Ecto neural progenitor cell (in vitro differentiated cells): ENCODE results near the gene USP2.

Experiments used
- DNase-seq: peaks from one replicate; pipeline ENCODE4 v3.0.0-alpha.2; 2018; ENCODE audit warnings: low spot score

Gene USP2

GRCh38 chr11:119363851-119364590 lies 17.5 kb downstream of the USP2 start:
- DNase-seq = peak; percentile 82

DNA sequence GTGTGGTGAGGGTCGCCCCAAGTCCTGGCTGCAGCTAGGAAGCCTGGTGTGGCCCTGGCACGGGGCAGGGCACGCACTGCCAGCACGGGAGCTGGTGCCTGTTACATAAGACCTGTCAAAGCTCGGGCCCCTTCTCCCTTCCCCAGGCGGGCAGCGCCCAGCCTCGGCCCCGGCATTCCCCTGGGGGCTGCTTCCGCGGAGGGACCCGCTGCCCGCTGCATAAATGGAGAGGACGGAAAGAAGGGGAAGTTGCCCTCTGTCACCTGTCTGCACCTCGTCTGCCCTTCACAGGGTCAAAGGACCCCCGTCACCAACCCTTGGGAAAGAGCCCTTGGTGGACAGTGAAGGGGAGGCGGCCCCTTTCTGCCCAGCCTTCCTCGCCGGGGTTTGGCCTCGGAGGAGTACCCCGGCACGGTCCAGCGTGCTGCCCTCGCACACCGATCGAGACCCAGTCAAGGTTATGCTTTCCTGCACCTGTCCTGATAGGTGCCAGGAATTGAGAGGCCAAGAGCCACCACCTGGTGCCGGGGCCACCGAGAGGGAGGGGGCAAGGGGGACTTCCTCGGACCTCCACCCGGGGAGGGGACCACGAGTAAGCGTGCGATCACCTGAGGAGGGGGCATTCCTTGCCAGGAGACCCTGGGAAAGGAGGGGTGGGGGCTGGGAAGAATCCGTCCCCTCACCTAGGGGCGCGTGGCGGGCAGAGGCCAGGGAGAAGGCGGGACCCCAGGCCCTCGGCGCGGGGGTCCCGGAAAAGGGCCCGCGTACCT lies 18.2 kb downstream of the USP2 start:
- no peak for DNase-seq

GRCh38 chr11:119362741-119363080 lies 18.8 kb downstream of the USP2 start:
- DNase-seq = no peak

DNA sequence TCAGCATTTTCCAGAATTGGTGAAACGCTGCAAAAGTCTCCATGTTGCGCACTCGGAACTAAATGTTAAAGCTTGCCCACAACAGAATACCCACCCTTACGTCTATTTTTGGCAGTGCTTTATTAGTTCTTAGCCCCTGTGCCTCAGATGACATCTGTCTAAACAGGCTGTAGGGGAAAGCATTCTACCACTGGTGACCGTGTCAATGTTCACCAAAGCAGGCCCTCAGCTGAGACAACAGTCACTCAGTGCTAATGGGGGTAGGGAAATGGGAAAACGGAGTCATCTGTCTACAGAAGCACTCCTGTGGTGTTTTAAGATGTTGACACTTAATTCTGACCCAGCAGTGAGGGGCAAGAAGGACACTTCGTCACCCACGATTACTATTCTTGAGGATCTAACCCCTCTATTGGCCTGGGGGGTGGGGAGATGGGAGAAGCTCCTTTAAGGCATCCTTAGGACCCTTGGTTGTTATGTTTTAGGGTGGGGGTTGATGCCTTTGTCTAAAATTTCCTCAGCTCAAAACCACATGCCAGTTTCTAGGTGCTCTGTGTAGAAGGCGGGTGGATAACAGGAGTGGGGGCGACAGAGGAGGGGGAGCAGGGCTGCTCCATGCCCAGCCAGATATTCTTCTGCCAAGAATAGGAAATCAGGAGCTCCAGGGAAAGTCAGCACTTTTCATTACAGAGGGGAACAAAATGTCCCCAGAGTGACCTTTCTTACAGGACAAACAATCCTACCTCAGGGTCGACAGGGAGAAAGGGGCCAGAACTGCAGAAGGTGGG lies 19.4 kb downstream of the USP2 start:
- no peak for DNase-seq

- DNase-seq = peak; percentile 80
These were observed 20.3 kb downstream of the USP2 start for GRCh38 chr11:119361056-119361787.

GRCh38 chr11:119359365-119360214 lies 21.9 kb downstream of the USP2 start:
- no peak for DNase-seq

GRCh38 chr11:119357074-119357473 lies 24.4 kb downstream of the USP2 start:
- no peak for DNase-seq

- DNase-seq = peak; percentile 89
These were observed 25.0 kb downstream of the USP2 start for GRCh38 chr11:119356349-119357031.

DNA sequence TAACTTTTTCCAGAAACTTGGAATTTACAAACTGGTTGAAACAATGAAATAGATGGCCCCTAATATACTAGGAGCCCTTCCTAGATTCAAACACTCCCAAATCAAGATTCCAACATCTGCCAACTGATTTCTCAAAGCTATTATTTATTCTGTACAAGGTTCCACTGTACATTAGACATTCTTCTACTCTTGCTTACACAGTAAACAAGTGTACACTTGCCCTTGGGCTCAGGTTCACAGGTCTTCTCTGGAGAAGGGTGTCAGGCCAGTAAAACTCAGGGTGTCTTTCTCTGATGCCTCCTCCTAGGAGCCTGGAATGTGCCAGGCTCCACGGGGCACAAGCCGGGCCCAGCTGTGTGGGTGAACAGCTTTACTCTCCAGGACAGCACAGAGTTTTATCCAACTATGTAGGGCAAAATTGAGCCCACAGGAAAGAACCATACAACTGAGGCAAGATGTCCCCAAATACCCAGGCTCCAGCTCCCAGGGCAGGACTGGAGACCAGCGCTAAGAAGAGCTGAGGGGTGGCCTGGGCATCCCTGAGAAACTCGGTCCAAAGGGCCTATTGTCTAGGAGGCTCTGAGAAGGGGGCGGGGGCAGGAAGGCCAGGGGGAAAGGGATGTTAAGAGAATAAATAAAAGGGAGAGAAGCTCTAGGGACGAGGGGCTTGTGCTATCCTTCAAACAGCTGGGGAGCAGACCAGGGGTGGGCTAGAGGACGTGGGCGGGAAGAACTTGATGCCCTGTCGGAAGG lies 26.2 kb downstream of the USP2 start:
- DNase-seq = no peak

DNA sequence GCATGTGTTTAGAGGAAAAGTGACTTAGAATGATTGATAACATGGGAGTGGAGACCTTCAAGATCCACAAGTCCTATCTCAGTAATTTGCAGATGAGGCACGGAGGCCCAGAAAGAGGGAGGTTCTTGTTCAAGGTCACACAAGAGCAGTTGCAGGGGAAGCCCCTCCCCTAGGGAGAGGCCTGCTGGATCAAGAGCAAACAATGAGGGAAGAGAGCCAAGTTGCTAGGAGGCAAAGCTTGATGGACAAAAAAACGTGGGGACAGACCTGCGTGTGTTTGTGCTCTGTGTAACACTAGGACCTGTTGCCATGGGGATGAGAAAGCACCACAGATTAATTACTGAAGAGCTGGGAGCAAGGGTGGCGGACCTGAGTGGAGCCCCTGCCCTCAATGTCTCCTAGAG lies 28.6 kb downstream of the USP2 start:
- DNase-seq = no peak

DNA sequence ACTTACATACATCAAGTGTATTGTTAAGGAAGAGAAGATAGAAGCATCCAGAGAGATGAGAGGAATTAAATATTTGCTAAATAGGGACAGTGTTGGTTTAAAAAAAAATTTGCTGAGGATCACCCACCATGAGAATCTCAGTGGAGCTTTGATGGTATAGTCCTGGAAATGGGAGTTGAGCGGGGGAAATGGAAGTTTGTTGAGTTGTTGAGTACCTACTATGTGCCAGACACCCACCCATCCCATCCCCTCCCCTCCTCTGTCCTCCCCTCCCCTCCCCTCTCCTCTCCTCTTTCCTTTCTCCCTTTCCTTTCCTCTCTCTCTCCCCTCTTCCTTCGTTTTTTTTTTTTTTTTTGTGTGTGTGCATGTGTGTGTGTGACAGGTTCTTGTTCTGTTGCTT lies 30.3 kb downstream of the USP2 start:
- DNase-seq = no peak

DNA sequence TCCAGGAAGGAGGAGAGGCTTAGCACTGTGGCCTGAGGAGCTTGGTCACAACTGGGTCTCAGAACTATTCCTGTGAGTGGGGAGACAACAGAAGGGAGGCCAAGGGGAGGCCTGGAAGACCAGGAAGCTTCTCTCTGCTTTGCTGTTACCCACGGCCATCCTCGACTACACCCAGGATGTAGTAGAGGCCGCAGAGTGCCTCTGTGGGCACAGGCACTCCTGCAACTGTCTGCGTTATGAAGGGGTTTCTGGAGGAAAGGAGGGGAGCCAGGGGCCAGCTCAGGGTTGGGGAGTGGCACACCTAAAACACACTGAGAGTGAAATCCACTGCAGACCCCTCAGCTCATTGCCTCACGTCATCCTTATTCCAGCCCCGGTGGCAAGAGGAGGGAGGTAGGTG lies 31.2 kb downstream of the USP2 start:
- no peak for DNase-seq

DNA sequence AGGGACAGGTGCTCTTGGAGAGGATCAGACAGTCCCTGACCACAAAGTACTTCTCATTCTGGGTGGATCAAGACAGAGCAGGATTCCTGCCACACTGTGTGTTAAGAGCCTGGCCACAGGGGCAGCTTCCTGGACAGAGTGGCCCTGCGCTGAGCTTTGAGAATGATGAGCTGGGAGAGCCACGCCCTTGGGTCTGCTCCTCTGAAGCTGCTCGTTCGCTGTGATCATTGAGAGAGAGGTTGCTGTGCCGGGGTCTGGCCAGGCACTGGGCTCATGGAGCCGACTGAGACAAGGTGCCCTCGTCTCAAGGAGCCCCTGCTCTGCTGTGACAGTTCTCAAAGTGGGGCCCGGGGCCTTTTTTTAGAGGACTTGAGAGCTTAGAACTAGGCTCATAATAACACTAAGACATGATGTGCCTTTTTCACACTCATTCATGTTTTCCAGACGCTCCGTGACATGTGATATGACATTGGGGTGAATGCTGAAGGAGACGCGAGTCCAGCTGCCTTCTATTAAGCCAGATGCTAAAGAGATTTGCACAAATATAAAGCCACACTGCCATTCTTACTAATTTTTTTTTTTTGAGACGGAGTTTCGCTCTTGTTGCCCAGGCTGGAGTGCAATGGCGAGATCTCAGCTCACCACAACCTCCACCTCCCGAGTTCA lies 33.4 kb downstream of the USP2 start:
- no peak for DNase-seq

DNA sequence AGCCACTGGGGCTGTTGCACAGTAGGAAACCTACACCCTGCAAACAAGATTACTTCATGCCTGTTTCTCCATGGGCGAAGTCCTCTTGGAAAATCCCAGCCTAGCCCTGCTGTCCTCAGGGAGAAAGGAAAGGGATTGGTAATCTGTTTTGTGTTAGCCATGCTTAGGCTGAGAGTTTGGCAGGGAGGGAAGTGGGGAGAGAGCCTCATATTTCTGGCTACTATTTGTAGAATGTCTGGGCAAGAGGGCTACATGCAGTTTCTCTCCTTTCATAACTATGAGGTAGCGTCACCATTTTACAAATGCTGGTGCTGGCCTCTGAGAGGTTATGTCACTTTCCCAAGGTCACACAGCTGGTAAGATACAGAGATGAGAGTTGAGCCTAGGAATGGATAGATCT lies 34.2 kb downstream of the USP2 start:
- DNase-seq = no peak

DNA sequence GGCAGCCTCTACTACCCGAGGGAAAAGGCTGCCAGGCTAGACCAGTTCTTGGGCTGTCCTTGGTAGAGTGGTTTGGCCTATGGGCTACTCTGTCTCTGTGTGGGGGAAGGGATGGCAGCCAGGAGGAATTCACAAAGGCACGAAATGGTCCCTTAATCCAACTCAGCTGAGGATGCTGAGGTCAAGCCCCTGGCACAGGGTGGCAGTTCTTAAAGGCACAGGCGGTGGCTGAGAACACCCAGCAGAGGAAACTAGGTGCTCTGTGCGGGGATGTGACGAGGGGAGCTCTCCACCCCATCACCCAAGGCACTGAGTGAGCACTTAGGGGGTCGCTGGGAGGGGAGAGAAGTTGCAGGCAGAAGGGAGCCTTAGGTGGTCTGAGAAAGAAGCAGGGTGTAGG lies 34.9 kb downstream of the USP2 start, which contains the start of gene MFRP:
TSS of gene MFRP (minus strand) at position 101 of the 400 bp plus-strand sequence. CDS start 192 bp downstream, outside the sequence.
- DNase-seq = no peak

DNA sequence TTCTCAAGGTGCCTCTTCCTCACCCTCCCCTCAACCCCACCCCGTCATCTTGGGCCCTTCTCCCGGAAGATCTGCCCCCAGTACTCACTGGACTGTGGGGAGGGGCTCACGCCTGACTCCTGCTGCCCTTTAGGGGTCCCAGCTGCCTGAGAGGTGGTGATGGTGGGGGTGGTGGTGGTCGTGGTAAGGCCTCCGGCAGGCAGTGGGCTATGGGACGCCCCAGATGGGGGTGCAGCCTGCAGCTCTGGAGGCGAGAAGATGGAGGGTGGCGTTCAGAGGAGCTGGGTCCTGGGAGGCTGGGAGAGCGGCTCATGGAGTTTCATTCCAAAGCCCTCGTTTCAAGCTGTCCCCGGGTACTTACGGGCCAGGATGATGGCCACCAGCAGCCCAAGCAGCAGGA lies 35.8 kb downstream of the USP2 start:
- DNase-seq = no peak

DNA sequence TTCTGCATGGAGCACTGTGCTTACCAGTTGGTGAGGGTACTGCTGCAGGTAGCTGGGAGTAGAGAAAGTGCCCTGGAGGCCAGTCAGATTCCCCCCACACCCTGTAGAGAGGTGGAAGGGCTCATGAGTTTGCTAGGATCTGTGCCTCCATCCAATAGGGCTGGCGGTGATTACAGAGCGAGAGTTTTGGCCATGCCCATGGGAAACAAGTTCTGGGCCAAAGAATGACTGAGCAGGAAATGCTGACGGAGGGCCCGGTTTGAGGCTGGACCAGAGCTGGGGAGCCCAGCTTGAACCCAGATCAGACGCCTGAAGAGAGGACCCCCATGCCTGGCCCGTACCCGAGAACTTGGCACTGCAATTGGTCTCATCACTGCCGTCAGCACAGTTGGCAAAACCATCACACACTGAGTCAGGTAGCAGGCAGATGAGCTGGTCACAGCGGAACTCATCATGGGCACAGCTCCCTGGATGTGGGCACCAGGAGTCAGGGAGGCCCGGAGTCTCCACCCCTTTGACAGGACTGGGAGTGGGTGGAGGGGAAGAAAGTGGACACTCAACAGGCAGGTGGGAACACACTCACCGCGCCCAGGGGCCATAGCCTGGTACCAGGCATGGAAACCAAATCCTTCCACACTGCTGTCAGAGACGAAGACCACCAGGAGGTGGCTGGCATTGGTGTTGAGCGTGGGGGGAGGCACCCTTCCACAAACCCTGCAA lies 37.0 kb downstream of the USP2 start:
- no peak for DNase-seq

DNA sequence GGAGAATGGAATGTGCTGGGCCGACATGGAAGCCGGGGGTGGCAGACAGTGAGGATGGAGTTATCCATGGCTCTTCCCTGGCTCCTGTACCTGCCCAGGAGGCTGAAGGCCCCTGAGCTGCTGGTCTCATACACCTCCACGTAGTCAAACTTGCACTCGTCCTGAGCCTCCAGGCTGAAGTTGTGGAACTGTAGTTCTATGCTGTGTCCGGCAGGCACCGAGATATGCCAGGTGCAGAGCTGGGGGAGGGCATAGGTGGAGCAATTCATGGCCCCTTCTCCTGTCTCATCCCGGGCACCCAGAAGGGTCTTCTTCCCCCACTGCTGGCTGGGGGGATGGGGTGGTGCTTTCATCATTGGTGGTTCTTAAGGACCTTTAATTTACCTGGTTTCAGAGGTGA lies 37.8 kb downstream of the USP2 start:
- no peak for DNase-seq
